Caco-2 (cell line): Measurements from ENCODE around the gene BCAN. TPM values are rescaled to one million over a fixed set of nuclear protein-coding genes. Genes with fewer than 3 reads are reported as not detected.

Experiments used
- BruUV-seq: library from RNA; stranded (reverse); fragments of 400-500 nt; replicated peaks from 2 replicates; lab custom pipeline; 2021; lab: Mats Ljungman, UMichigan
- CTCF ChIA-PET: fragments of 300-600 bp; sonication (Branson Sonifier 250); formaldehyde crosslinking; loops from one replicate; lab custom pipeline; 2022; ENCODE audit warnings: antibody characterized with exemption; lab: Charles Lee
- POLR2A ChIA-PET: fragments of 300-600 bp; sonication (Branson Sonifier 250); formaldehyde crosslinking; loops from one replicate; lab custom pipeline; 2022; ENCODE audit warnings: antibody characterized with exemption; lab: Charles Lee
- DNase-seq, 2 experiments: peaks; one replicate each; pipeline versions ENCODE4 v3.0.0 to v3.0.0-alpha.2; 2020 to 2022
- H3K27me3 ChIP-seq: replicated peaks from 2 replicates; pipeline ENCODE4 v1.6.0; 2011; ENCODE audit warnings: low read length; ENCODE audit not compliant: control insufficient read depth, insufficient read depth
- H3K36me3 ChIP-seq: 2 replicates; pipeline ENCODE4 v1.5.1; 2011; ENCODE audit warnings: low read length; ENCODE audit not compliant: control insufficient read depth, insufficient read depth
- H3K4me1 ChIP-seq: fragments of 250-450 bp; sonication (Bioruptor Pico); 2 replicates; pipeline ENCODE4 v1.5.1; 2020; ENCODE audit warnings: mild to moderate bottlenecking
- H3K4me3 ChIP-seq: 2 replicates; pipeline ENCODE4 v1.5.1; 2011; ENCODE audit warnings: low read depth, mild to moderate bottlenecking, control low read depth, low read length
- H3K9me3 ChIP-seq: fragments of 250-450 bp; sonication (Bioruptor Pico); 2 replicates; pipeline ENCODE4 v1.5.1; 2020; ENCODE audit warnings: mild to moderate bottlenecking, moderate library complexity
- H3K27ac Mint-ChIP-seq: one replicate; pipeline ENCODE4 v1.8.0; 2022; ENCODE audit warnings: mixed read lengths; ENCODE audit not compliant: unreplicated experiment
- H3K27me3 Mint-ChIP-seq: one replicate; pipeline ENCODE4 v1.8.0; 2022; ENCODE audit warnings: mixed read lengths; ENCODE audit not compliant: insufficient read depth, unreplicated experiment
- H3K36me3 Mint-ChIP-seq: one replicate; pipeline ENCODE4 v1.8.0; 2022; ENCODE audit warnings: mild to moderate bottlenecking, mixed read lengths; ENCODE audit not compliant: insufficient read depth, unreplicated experiment
- H3K4me1 Mint-ChIP-seq: one replicate; pipeline ENCODE4 v1.8.0; 2022; ENCODE audit warnings: low read depth, mixed read lengths; ENCODE audit not compliant: unreplicated experiment
- H3K4me3 Mint-ChIP-seq: one replicate; pipeline ENCODE4 v1.8.0; 2022; ENCODE audit warnings: mild to moderate bottlenecking, moderate library complexity, mixed read lengths; ENCODE audit not compliant: unreplicated experiment
- H3K9me3 Mint-ChIP-seq: one replicate; pipeline ENCODE4 v1.8.0; 2022; ENCODE audit warnings: mixed read lengths; ENCODE audit not compliant: unreplicated experiment
- CTCF ChIP-seq, 2 experiments: fragments of 200-600 bp in 1 of 2; IDR thresholded peaks; 1 replicate in 1 of 2; 2 replicates in 1 of 2; pipeline versions ENCODE4 v1.5.1 to v1.8.0; 2011 to 2022; ENCODE audit warnings: antibody characterized with exemption in 1 of 2, control low read depth in 1 of 2, inconsistent platforms in 1 of 2, low read depth in 1 of 2, low read length in 1 of 2, mild to moderate bottlenecking in 1 of 2, moderate library complexity in 1 of 2; ENCODE audit not compliant: insufficient read depth in 1 of 2, severe bottlenecking in 1 of 2, unreplicated experiment in 1 of 2
- intact Hi-C: fragments of 100-400 bp; cut with micrococcal nuclease; formaldehyde crosslinking; loops from one replicate; pipeline ENCODE4 v1.10.0; 2022; ENCODE audit not compliant: unreplicated experiment
- total RNA-seq: library from RNA; stranded (reverse); gene quantifications from 2 replicates; pipeline ENCODE4 v1.2.3, GENCODE V29; 2022

Gene BCAN
- total RNA-seq, 1 experiment from 2014 or later = not detected

- no peaks in the 10 kb centered on the region for H3K27me3 Mint-ChIP-seq
- peak; percentile 90 to 92 for DNase-seq
- H3K36me3 Mint-ChIP-seq = peaks cover 4% of the 10 kb centered on the region
- ChIA-PET POLR2A (interaction anchor here (0.6 to 2.7 kb wide), 7 partner anchors 12 to 63 kb away, joined by 3 to 26 read pairs (median 4); partner anchors contain the start of genes CRABP2, HDGF, ISG20L2 and METTL25B), CTCF (interaction anchor here (0.5 to 5.2 kb wide), 42 partner anchors 8 to 1365 kb away, joined by 3 to 262 read pairs (median 6); partner anchors contain the start of genes CRABP2, HAPLN2, HDGF and INSRR)
- Histone ChIP-seq H3K27me3 (no peaks in the 10 kb centered on the region), H3K4me3 (peak overlapping the region; percentile 16), H3K4me1 (peaks cover 46% of the 10 kb centered on the region), H3K36me3 (no peaks in the 10 kb centered on the region), H3K9me3 (no peaks in the 10 kb centered on the region)
- H3K4me3 Mint-ChIP-seq = peak overlapping the region; percentile 56
- peak overlapping the region; percentile 8 for H3K27ac Mint-ChIP-seq
- peaks cover 23% of the 10 kb centered on the region for H3K4me1 Mint-ChIP-seq
- intact Hi-C loops = loop anchor here (1.0 to 2.0 kb wide), 6 partner anchors 17 to 238 kb away; partner anchors contain the start of genes NTRK1 and PRCC
- H3K9me3 Mint-ChIP-seq = no peaks in the 10 kb centered on the region
- no TSS peak for BruUV-seq
- peak; percentile 87 to 89 for TF ChIP-seq CTCF (IDR thresholded peaks at IDR 0.05; ENCODE audit: insufficient read depth in 1 of 2, low read depth in 1 of 2, low read length in 1 of 2, severe bottlenecking in 1 of 2, unreplicated experiment in 1 of 2)
Observed at GRCh38 chr1:156689035-156689952, 47.4 kb downstream of the BCAN start.

GRCh38 chr1:156689953-156690674, 48.2 kb downstream of the BCAN start:
- no peaks in the 10 kb centered on the region for H3K27me3 ChIP-seq
- peak overlapping the region; percentile 16; the same call in 1 of the 2 replicates for H3K4me3 ChIP-seq
- no peaks in the 10 kb centered on the region for H3K9me3 ChIP-seq
- Mint-ChIP-seq H3K27ac (peak overlapping the region; percentile 8), H3K27me3 (no peaks in the 10 kb centered on the region), H3K4me3 (peak overlapping the region; percentile 56), H3K36me3 (peaks cover 4% of the 10 kb centered on the region), H3K9me3 (no peaks in the 10 kb centered on the region), H3K4me1 (peaks cover 23% of the 10 kb centered on the region)
- ChIA-PET CTCF (interaction anchor here (0.5 to 5.2 kb wide), 40 partner anchors 9 to 630 kb away, joined by 3 to 262 read pairs (median 6); partner anchors contain the start of genes CRABP2, HAPLN2, HDGF and INSRR), POLR2A (interaction anchor here (0.7 to 2.7 kb wide), 6 partner anchors 13 to 62 kb away, joined by 3 to 26 read pairs (median 12); partner anchors contain the start of genes CRABP2, HDGF, ISG20L2 and METTL25B)
- peaks cover 49% of the 10 kb centered on the region for H3K4me1 ChIP-seq
- no TSS peak for BruUV-seq
- intact Hi-C loops = loop anchor here (1.0 to 2.0 kb wide), 6 partner anchors 16 to 237 kb away; partner anchors contain the start of genes NTRK1 and PRCC
- no peak for TF ChIP-seq CTCF (IDR thresholded peaks at IDR 0.05; ENCODE audit: insufficient read depth in 1 of 2, low read depth in 1 of 2, low read length in 1 of 2, severe bottlenecking in 1 of 2, unreplicated experiment in 1 of 2)
- H3K36me3 ChIP-seq = no peaks in the 10 kb centered on the region
- DNase-seq = no peak
